ENCODE data around the gene PARVB. TPM values are rescaled to one million over a fixed set of nuclear protein-coding genes. Genes with fewer than 3 reads are reported as not detected.

PARVB gene
- total RNA-seq, 1 experiment from 2014 or later: 33.0 TPM

DNA sequence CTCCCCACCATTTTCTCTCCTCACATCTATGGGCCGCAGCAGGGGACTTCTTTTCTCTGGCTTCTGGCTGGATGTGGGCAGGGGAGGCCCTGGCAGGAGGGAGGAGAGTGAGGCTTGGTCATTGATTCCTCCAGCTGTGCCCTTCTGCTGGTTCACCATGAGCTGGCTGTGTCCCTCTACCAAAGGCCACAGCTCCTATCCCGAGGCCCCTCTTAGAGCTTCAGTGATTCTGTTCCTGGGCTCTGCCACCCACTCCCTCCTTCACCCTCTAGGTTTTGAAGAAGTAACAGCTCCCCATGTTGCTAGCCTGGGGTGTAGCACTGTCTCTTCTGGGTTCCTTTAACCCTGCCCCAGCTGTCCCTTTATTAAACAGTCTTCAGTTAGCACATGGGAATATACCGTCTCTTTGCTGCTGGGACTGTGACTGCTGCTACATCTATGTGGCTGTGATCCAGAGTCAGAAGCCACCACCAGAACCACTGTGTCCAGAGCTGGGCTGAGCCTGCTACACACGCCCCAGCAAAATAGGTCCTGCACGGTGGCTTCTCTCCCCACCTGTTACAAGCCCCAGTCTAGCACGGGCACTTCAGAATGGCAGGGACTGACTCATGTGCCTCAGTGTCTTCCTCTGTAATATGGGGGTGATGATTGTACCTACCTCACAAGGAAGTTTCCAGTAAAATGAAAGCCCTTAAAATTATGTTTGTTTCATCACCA is 156.0 kb downstream of the PARVB start:
- H3K4me1 ChIP-seq (replicated peaks): peaks cover 20% of the 10 kb centered on the region
- no peaks in the 10 kb centered on the region for H3K27me3 ChIP-seq (replicated peaks)
- no peaks in the 10 kb centered on the region for H3K9me3 ChIP-seq (replicated peaks)
- no peak overlapping the region for H3K4me3 ChIP-seq
- no peaks in the 10 kb centered on the region for H3K36me3 ChIP-seq
- DNase-seq (ENCODE audit: low read depth in 1 of 2, low spot score in 2 of 2): no peak
- no peak overlapping the region for H3K27ac ChIP-seq

- Histone ChIP-seq H3K36me3 (no peaks in the 10 kb centered on the region), H3K27me3 (replicated peaks) (no peaks in the 10 kb centered on the region), H3K9me3 (replicated peaks) (no peaks in the 10 kb centered on the region), H3K4me3 (no peak within 1 kb of the TSS), H3K4me1 (replicated peaks) (peaks cover 20% of the 10 kb centered on the region), H3K27ac (no peak within 1 kb of the TSS)
- DNase-seq (ENCODE audit: low read depth in 1 of 2, low spot score in 2 of 2): no peak
Observed at GRCh38 chr22:44180706-44181032, 156.6 kb downstream of the PARVB start, which contains the start of gene PARVG. PARVG (plus strand) TSS chr22:44180925; CDS start chr22:44183330, 2,405 bp downstream.

DNA sequence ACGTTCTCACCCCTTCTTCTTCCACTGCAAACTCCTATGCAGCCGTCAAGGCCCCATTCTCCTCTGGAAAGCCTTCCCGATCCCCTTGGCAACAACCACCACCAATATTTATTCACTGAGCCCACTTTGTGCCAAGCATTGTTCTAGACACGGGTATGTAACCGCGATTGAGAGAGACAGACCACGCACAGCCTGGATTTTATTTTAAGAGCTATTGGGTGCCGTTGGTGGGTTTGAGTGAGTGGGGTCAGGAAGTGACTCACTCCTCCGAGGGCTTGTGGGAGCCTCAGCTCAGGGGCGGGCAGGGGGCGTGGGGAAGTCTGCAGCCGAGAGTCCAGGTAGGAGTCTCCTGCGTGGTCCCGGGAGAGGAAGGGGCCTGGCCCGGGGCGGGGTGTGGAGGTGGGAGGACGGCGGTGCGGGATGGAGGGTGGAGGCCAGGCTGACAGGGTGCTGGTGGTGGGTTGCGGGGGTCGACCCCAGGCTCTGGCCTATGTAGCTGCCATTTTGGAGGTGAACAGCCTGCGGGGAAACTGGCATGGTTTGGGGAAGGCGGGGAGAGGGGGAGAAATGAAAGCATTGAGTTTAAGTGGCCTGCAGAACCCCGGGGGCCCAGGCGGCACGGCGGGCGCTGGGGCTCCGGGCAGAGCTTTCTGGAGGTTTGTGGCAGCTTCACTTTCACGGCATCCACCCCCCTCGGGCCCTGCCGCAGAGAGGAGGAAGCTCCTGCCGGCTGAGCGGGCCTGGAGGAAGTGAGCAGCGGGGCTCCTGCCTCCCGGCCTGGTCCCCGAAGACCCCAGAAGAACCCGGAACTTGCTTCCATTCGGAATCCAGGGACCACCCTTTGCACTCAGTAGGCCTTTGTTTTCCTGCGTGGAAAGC is 157.2 kb downstream of the PARVB start:
- DNase-seq (ENCODE audit: low read depth in 1 of 2, low spot score in 2 of 2): peak; percentile 50 to 63
- no peaks in the 10 kb centered on the region for H3K9me3 ChIP-seq (replicated peaks)
- peaks cover 20% of the 10 kb centered on the region for H3K4me1 ChIP-seq (replicated peaks)
- H3K27me3 ChIP-seq (replicated peaks): no peaks in the 10 kb centered on the region
- no peaks in the 10 kb centered on the region for H3K36me3 ChIP-seq
- no peak overlapping the region for H3K4me3 ChIP-seq
- no peak overlapping the region for H3K27ac ChIP-seq

GRCh38 chr22:44181912-44182587 is 157.9 kb downstream of the PARVB start:
- DNase-seq (ENCODE audit: low read depth in 1 of 2, low spot score in 2 of 2): no peak
- Histone ChIP-seq H3K27me3 (replicated peaks) (no peaks in the 10 kb centered on the region), H3K4me3 (no peak overlapping the region), H3K36me3 (no peaks in the 10 kb centered on the region), H3K4me1 (replicated peaks) (peaks cover 20% of the 10 kb centered on the region), H3K9me3 (replicated peaks) (no peaks in the 10 kb centered on the region), H3K27ac (no peak overlapping the region)

DNA sequence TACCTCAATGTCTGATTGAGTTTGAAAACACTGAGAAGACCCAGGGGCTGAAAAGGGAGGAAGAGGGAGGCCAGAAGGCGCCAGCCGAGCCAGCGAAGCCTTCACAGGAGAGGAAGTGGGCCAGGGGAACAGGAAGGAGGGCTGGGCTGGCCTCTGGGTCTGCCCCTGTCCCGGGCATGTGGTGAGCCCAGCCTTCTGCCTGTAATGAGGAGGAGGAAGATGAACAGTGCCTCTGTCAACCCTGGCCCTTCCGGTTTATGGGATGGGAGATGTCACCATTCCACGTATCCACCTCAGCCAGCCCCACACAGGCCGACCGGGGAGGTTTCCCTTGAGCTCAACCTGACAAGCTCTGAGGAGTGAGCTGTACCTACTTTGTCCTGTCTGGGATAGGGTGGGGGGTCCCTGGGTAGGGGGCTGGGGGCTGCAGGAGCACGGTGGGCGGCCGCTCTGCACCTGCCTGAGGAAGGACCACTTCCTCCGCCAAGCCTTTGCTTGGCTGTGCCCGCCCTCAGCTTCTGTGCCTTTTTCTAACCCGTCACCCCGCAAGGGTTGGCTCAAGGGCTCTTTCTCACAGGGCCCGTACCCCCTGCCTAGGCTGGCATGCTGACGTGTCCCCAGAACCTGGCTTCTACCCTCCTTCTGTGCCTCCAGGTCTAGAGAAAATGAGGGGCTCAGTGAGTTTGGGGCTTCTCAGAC is 158.6 kb downstream of the PARVB start:
- no peak for DNase-seq (ENCODE audit: low read depth in 1 of 2, low spot score in 2 of 2)
- Histone ChIP-seq H3K36me3 (no peaks in the 10 kb centered on the region), H3K4me3 (no peak overlapping the region), H3K27me3 (replicated peaks) (no peaks in the 10 kb centered on the region), H3K9me3 (replicated peaks) (no peaks in the 10 kb centered on the region), H3K27ac (no peak overlapping the region), H3K4me1 (replicated peaks) (peaks cover 20% of the 10 kb centered on the region)

DNA sequence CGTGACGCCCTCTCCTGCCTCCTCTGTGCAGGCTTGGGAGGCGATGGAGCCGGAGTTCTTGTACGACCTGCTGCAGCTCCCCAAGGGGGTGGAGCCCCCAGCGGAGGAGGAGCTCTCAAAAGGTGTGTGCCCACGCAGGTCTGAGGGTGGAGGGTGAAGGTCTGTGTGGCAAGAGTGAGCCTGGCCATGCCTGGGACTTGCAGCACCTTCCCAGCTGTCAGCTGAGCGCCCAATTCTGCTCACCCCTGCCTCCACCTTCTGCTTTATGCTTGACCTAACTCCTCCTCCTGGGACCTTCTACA is 159.1 kb downstream of the PARVB start:
- DNase-seq (ENCODE audit: low read depth in 1 of 2, low spot score in 2 of 2): no peak
- Histone ChIP-seq H3K27me3 (replicated peaks) (no peaks in the 10 kb centered on the region), H3K9me3 (replicated peaks) (no peaks in the 10 kb centered on the region), H3K4me1 (replicated peaks) (peaks cover 20% of the 10 kb centered on the region), H3K36me3 (no peaks in the 10 kb centered on the region), H3K4me3 (no peak overlapping the region), H3K27ac (no peak overlapping the region)

- Histone ChIP-seq H3K36me3 (no peaks in the 10 kb centered on the region), H3K27me3 (replicated peaks) (no peaks in the 10 kb centered on the region), H3K27ac (no peak overlapping the region), H3K9me3 (replicated peaks) (no peaks in the 10 kb centered on the region), H3K4me1 (replicated peaks) (peaks cover 20% of the 10 kb centered on the region), H3K4me3 (no peak overlapping the region)
- DNase-seq (ENCODE audit: low read depth in 1 of 2, low spot score in 2 of 2): peak in 1 of 2 experiments; percentile 34
Observed at GRCh38 chr22:44184006-44184405, 159.9 kb downstream of the PARVB start.

- Histone ChIP-seq H3K27ac (no peak overlapping the region), H3K4me3 (no peak overlapping the region), H3K36me3 (no peaks in the 10 kb centered on the region), H3K9me3 (replicated peaks) (no peaks in the 10 kb centered on the region), H3K4me1 (replicated peaks) (peaks cover 20% of the 10 kb centered on the region), H3K27me3 (replicated peaks) (no peaks in the 10 kb centered on the region)
- DNase-seq (ENCODE audit: low read depth in 1 of 2, low spot score in 2 of 2): no peak
Observed at GRCh38 chr22:44185237-44186120, 161.4 kb downstream of the PARVB start.

GRCh38 chr22:44186121-44186510 is 162.0 kb downstream of the PARVB start:
- no peak for DNase-seq (ENCODE audit: low read depth in 1 of 2, low spot score in 2 of 2)
- no peaks in the 10 kb centered on the region for H3K27me3 ChIP-seq (replicated peaks)
- no peaks in the 10 kb centered on the region for H3K9me3 ChIP-seq (replicated peaks)
- H3K36me3 ChIP-seq: no peaks in the 10 kb centered on the region
- peaks cover 15% of the 10 kb centered on the region for H3K4me1 ChIP-seq (replicated peaks)
- no peak overlapping the region for H3K4me3 ChIP-seq
- no peak overlapping the region for H3K27ac ChIP-seq

- Histone ChIP-seq H3K27ac (no peak overlapping the region), H3K27me3 (replicated peaks) (no peaks in the 10 kb centered on the region), H3K4me1 (replicated peaks) (peaks cover 9% of the 10 kb centered on the region), H3K4me3 (no peak overlapping the region), H3K9me3 (replicated peaks) (no peaks in the 10 kb centered on the region), H3K36me3 (no peaks in the 10 kb centered on the region)
- DNase-seq (ENCODE audit: low read depth in 1 of 2, low spot score in 2 of 2): no peak
Observed at GRCh38 chr22:44186737-44187136, 162.6 kb downstream of the PARVB start.

DNA sequence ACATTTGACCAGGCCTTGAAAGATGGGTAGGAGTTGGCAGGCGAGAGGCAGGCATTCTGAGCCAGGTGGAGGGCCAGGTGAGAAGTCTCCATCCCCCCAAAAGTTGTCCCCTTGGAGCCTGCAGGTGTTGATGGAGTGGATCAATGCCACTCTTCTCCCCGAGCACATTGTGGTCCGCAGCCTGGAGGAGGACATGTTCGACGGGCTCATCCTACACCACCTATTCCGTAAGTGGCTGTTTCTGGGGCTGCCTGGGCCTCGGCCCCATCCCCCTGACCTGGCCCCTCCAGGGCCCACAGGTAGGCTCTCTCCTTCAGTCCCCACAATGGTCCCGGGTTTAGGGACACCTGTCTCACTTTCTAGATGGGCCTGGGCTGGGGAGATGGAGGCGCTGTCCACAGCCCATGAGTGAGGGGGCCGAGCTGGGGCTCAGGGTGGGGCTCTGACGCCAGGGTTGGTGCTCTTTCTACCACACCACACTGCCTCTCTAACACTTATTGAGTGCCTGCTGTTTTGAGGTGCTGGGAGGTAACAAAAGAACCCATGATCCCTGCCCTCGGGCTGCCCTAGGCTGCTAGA is 163.6 kb downstream of the PARVB start:
- H3K4me1 ChIP-seq (replicated peaks): peaks cover 9% of the 10 kb centered on the region
- H3K27me3 ChIP-seq (replicated peaks): no peaks in the 10 kb centered on the region
- no peaks in the 10 kb centered on the region for H3K36me3 ChIP-seq
- no peaks in the 10 kb centered on the region for H3K9me3 ChIP-seq (replicated peaks)
- no peak overlapping the region for H3K4me3 ChIP-seq
- no peak overlapping the region for H3K27ac ChIP-seq
- DNase-seq (ENCODE audit: low read depth in 1 of 2, low spot score in 2 of 2): no peak

DNA sequence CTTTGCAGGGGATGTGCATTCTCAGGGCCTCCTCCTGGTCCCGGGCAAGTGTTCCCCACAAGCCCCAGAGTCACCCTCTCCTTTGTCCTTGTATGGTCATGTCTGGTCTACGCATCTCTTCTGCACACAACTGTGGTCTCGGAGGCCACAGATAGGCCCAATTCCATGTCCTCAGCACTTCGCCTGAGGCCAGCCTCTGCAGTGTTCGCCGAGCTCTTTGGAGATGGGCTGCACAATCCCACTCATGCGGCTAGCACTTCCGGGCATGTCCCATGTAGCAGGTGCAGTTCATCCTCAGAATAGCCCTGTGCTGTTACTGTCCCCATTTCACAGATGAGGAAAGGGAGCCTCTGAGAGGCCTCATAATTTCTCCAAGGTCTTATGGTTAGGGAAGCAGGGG is 164.2 kb downstream of the PARVB start:
- Histone ChIP-seq H3K27ac (no peak overlapping the region), H3K36me3 (no peaks in the 10 kb centered on the region), H3K27me3 (replicated peaks) (no peaks in the 10 kb centered on the region), H3K4me1 (replicated peaks) (peaks cover 9% of the 10 kb centered on the region), H3K9me3 (replicated peaks) (no peaks in the 10 kb centered on the region), H3K4me3 (no peak overlapping the region)
- DNase-seq (ENCODE audit: low read depth in 1 of 2, low spot score in 2 of 2): no peak

Measured in SJSA1 (cell line).